ENCODE results near the gene METAP1D.
"Not testable (repeated sequence)": the region's sequence is repeated elsewhere in the genome, so short reads cannot be mapped to it uniquely, and the experiment has no call there.

The METAP1D gene

DNA sequence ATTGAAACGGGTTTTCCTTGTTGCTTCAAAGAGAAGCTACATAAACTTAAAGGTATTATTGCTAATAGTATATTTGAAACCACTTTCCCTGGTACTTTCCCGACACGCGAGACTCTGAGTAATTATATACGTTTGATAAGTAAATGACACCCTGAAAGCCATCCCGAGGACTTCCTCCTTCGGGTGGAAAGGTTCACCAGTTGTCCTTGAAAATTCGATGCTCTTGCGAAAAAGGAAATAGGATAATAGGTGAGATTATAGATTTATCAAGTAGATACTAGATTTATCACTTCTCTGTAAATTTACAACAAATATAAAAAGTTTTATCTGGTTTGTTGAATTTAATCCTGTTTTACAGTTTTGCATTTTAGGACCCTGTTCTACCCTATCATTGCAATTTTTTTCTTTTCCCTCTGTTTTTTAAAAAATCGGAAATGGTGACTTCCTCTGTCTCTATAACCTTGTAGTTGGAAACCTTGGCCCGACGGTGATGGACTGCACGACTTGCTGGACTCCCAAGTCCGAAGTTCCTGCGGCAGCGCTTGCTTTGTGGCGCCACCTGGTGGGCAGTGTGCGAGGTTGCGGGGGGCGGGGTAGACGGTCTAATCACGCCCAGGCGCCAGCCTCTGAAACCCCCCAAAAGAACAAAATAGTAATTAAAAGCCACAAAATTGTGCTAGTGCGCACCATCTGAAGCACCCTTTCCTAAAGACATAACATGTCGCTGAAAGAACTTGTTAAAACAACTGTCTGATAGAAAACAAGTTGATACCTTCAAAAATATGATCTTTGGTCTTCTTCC, 103.9 kb downstream of the METAP1D start:
- peak; percentile 53 for DNase-seq

DNA sequence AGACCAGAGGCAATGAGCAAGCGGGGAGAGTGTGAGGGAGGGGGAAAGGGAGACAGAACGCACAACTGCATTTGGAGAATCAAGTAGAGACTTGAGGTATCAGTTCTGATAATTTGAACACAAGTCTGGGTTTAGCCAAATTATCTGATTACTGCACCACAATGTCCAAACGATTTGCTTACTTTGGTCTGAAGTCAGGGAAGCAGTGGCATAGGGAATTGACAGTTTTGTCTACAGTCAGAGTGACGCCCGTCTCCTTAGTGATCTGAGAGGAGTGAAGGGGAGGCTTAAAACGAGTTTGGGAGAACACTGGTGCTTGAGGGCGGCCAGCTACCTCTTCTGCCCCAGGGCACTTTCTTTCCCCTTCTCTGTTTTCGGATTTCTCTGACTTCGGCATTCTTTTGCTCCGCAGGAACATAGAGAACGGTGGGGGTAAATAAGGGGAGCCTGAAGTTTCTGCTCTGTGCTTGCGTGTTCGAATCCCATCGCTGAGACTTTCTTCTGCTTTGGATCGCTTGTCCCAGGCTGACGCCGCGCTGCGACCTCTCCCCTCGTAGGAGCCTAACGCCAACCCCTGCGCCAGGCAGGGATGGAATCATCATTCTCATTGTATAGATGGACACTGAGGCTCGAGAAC, 105.8 kb downstream of the METAP1D start:
- DNase-seq, result no peak

DNA sequence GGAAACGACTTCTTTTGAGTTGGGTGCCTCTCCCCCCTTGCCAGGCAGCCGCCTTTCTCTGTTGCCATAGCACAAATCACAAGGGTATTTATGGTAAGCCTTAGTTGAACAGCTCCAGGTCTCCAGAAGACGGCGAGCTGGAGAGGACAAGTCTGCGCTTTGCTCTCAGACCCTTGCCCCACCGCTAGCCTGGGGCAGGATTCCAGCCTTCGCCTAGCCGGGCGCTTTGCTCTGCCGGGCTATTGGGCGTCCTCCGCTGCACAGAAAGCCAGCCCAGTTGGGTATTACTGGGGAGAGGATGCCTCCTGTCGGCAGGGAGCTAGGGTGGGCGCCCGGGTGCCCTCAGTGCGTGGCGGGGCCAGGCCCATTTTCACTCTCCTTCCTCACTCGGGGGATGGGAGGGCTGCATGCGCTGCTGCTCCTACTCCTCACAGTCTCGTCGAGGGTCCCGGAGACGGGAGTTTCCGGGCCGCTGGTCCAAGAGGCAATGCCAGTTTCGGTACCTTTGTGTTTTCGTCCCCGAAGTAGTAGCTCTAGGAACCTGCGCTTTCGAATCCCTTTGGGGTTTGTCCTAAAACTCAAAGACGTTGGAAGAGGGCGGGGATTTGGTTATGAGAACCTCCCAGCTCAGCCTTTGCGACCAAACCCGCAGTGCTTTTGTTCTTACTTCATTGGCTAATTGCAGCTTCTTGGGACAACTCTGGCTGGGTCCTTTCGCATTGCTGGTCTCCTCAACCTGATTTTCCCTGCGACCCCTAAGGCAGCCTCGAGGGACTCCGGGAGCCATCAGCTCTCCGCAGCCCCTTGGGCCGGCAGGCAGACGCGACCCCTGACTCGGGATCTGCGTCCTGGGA, 106.6 kb downstream of the METAP1D start:
- no peak for DNase-seq

DNA sequence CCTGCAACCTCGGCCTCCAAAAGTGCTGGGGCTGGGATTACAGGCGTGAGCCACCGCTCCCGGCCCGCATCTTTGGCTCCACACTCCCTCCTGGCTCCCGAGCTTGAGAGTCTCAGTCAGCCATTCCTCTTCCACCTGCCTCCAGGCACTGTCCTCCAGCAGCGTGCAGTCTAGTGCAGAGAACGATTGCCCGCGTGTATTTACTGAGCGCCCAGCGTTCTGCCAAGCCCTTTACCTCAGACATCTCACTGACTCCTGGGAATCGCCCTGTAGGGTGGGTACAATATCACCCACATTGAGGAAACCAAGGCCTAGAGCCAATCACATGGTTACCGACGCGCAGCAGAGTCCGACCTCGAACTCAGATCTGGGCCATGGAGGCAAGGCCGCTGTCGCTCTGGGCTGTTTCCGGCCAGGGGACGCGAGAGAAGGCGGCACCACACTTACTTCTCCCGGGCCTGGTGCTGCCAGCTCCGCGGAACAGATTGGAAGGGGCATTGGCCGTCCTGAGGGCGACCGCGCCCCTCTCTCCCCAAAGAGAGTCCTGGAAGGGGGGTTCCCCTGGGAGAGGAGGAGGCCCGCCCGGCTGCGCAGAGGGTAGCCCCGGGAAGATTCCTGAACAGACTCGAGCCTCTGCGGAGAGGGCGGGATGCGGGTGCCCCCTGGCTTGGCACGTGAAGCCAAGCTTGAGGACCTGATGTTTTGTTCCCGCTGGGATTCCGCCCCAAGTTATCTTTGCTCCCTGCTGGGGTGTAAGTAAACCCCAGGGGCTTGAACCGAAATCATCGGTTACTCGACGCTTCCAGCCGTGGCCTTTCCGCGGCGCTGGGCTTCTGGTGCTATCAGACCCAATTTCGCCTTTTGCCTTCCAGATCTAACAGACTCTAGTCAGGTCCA, 108.2 kb downstream of the METAP1D start:
- no peak for DNase-seq

DNA sequence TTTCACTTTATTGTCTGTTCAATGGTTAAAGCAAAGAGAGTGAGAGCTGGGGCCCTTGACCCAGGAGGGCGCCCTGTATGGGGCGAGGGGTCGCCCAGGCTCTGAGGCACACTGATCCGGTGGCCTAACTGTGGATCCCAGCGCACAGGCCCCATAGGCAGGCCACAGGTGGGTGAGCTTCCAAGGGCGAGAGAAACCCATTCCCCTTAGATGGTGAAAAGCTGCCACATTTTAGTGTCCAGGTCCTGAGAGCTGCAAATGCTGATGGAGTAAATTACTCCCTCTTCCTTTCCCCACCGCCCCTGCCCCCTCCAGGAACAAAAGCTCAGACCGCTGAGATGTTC, 108.8 kb downstream of the METAP1D start:
- no peak for DNase-seq

DNA sequence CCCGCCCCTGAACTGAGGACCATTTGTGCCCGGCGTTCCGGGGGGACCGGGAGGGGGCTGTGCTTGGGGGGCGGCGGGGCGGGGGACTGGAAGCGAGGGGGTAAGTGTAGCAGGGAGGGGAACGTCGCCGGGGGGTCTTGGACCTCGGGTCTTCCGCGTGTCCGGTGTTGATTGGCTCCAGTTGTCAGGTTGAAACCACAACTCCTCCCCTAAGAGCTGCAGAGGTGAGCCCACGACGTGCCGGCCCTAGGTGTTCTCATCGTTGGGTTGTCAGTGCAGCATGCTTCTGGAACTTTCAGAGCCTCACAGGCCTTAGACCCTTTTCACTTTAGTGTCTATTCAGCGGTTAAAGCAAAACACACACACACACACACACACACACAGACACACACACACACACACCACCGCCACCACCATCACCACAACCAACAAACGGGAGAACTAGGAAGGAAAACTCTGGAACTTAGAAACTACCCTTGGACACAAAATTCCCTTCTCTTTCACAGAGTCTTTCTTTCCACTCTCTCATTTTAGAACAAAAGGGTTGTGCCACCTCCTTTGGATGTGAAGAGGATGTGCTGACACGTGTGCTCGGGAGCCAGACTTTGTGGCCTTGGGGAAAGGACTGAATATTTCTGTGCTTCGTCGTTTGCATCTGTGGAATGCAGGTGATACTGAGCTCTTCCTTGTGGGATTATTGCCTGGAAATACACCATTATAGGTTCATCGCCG, 109.7 kb downstream of the METAP1D start:
- no peak for DNase-seq

DNA sequence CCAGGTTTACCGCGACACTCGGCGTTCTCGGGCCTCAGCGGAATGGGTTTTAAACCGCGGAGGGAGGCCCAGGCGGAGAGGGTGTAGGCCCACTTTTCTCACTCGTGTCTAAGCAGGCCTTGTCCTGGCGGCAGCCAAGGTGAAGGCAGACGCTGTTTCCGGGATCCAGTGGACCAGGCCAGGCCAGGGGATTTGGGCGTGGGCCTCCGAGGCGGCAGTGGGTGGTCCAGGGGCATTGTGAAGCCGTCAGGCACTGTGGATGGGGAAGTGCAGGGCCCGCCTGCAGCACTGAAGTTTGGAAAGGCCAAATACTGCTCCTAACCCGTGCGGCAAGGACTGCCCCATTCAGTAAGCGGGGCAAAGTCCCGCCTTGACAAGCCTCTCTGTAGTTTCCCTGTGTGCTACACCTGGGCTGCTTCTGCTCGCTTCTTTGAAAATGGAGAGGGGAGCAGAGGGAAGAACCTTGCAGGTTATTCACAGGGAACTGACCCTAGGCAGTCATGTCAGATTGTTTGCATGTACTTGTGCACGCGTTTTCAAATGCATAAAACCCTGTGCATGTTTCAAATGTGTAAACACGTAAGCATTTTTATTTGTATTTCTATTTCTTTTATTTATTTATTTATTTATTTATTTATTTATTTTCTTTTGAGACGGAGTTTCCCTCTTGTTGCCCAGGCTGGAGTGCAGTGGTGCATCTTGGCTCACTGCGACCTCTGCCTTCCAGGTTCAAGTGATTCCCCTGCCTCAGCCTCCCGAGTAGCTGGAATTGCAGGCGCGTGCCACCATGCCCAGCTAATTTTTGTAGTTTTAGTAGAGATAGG, 110.4 kb downstream of the METAP1D start:
- DNase-seq, result no peak

DNA sequence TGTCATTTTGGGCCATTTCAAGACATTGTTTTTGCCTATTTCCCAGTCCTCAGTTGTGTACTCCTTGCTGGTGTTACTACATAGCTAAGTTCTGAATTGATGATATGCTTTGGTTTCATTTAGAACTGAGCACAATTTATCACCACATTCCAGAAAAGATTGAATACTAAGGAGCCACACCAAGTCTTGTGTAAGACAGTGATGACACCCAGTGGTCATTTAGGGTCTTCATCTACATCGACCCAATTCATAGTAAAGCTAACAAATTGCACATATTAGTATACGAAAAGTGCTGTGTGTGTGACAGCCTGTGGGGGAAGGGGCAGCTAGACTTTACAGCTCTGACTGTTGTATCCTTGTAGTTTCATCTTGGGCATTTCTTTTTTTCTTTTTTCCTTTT, 113.9 kb downstream of the METAP1D start:
- DNase-seq, result no peak

DNA sequence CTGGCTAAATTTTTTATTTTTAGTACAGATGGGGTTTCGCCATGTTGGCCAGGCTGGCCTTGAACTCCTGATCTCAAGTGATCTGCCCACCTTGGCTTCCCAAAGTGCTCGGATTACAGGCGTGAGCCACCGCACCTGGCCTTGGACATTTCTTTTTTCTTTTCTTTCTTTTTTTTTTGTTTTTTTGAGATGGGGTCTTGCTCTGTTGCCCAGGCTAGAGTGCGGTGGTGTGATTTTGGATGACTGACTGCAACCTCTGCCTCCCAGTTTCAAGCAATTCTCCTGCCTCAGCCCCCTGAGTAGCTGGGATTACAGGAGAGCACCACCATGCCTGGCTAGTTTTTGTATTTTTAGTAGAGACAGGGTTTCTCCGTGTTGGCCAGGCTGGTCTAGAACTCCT, 114.4 kb downstream of the METAP1D start:
- not testable (repeated sequence) for DNase-seq

DNA sequence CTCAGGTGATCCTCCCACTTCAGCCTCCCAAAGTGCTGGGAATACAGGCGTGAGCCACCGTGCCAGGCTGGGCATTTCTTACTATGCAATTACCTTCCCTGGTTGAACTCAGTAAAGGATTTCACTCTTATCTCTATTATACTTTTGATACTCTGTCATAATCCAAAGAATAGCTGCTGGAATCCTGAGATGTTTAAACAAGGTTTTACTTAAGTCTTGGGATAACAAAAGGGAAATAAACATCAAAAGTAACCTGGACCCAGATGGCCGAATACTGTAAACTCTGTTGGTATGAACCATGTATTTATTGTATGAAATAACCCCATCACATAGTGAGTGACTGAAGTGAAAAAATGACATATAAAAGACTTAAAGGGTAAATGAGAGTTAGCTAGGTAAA, 114.8 kb downstream of the METAP1D start:
- DNase-seq, result no peak

DNA sequence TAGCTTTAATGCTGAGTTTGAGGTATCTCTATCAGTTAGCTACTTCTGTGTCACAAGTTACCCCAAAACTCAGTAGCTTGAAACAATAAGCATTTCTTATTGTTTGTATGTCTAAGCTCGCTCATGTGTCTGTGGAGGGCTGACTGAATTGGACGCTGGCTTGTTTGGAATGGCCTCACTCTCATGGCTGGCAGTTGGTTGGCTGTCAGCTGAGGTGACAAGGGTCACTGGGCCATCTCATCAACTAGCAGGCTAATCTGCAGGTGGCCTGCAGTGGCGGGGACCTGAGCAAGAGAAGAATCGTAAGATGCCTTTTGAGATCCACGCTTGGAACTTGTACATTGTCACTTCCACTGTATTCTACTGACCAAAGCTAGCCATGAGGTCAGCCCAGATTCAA, 116.4 kb downstream of the METAP1D start:
- no peak for DNase-seq

DNA sequence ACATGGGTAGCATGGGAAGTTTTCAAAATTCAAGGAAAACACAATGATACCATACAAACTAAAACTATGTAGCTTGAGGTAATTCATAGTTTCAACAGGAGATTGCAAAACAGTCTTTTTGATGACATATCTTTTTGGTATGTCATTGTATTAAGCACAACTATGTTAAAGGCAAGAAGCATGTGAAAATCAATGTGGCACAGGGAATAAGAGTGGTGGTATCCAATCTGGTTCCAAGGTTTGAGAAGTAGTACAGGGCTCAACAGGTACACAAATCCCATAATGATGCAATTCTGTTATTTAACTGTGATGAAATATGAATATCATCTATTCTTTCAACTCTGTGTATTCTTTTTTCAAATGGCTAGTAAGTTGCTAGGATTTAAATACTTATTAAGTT, 119.3 kb downstream of the METAP1D start:
- DNase-seq, result no peak

DNA sequence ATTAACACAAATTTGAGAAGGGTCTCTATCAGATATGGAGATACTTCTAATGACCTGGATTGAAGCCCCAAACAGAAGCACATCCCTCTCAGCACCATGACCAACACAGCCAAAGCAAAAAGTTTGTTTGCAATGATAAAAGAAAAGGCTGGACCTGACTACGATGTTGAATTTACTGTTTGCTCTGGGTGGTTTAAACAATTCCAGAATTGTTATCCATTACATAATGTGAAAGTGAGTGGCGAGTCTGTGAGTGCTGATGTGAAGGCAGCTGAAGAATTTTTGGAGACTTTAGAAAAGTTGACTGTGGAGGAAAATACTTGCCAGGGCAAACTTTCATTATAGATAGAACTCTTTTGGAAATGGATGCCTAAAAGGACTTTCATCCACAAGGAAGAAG, 120.4 kb downstream of the METAP1D start:
- no peak for DNase-seq

DNA sequence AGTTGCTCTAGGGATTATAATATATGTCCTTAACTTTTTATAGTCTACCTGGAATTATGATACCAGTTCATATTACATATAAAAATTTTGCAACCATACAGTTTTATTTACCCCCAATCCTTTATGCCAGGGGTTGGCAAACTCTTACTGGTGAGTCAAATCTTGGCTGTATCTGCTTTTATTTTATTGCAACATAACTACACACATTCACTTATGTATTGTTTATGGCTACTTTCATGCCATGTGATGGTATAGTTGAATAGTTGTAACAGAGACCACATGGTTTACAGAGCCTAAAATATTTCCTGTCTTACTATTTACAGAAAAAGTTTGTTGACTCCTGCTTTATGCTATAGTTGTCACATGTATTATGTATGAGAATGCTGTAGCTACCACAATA, 128.7 kb downstream of the METAP1D start:
- DNase-seq, result no peak

DNA sequence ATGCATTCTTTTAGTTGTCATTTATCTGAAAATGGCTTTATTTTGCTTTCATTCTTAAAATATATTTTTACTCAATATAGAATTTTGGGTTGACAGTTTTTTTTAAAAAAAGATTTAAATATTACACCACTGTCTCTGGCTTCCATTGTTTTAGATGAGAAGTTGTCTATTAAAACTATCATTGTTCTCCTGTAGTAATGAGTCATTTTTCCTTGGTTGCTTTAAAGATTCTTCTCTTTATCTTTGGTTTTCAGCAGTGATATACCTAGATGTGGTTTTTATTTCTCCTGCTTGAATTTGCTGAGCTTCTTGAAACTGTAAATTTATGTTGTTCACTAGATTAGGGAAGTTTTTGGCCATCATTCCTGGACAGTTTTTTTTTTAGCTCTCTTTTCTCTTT, 129.7 kb downstream of the METAP1D start:
- DNase-seq, result no peak

Measured in effector CD4-positive, alpha-beta T cell (primary cell).